Measurements from ENCODE around the gene DST.

The DST gene

DNA sequence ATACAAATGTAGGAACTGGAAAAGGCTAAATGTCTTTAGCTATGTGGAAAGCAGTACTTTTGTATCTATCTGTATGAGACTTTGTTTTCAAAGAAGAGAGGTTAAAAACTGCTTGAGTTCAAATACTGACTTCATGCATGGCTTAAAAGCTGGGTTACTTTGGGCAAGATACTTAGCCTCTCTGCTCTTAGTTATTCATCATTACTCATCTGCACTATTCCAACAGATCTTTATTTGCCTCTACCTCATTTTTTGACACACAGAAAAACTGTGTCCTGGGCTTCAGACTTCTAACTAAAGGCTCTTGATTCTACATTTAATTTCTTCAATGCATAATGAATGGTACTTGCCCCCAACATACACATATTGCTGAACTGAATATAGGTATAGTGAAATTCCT is 114.8 kb downstream of the DST start:
- no peak overlapping the region for H3K4me3 ChIP-seq (ENCODE audit: low read depth, low read length)
- TF ChIP-seq CTCF (IDR thresholded peaks at IDR 0.05; ENCODE audit: low read depth, low read length, missing control alignments) = no peak
- DNase-seq (ENCODE audit: low read depth) = no peak

- no peak overlapping the region for H3K4me3 ChIP-seq (ENCODE audit: low read depth, low read length)
- no peak for TF ChIP-seq CTCF (IDR thresholded peaks at IDR 0.05; ENCODE audit: low read depth, low read length, missing control alignments)
- no peak for DNase-seq (ENCODE audit: low read depth)
Measured at GRCh38 chr6:56526860-56527544, 115.7 kb downstream of the DST start.

DNA sequence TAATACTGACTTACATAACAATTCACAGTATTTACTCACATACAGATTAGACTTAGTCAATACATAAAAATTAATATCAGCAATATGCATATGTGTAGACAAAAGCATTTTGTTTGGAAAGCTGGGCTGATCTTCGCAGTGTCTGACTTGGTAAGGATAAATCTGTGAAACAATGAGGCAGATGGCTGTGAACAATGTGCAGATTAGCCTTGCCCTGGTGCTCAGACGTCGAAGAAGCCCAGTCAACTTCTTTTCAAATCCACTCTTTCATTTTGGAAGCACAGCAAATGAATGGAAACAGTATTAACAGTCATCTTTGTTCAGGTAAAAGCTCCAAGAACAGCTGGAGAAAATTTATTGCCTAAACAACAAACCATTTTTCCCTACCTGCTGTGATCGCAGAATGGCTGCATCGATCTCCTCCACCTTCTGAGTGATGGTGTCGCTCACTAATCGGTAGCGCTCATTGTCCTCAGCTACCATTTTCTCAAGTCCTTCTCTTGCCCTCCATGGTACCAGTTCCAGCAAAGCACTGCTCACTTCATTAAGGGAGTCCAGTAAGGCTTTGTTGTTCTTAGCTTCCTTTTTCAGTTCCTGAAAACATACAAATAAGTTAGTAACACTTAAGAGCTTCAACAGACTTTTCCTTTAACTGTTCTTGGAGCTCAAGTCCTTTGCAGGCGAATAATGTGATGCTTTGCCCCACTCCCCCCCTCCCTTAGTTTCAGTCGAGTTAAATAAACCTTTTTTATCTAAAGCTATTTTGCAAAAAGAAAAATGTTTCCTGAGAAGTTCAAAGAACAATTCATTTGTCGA is 116.5 kb downstream of the DST start:
- DNase-seq (ENCODE audit: low read depth) = no peak
- no peak overlapping the region for H3K4me3 ChIP-seq (ENCODE audit: low read depth, low read length)
- TF ChIP-seq CTCF (IDR thresholded peaks at IDR 0.05; ENCODE audit: low read depth, low read length, missing control alignments) = no peak

DNA sequence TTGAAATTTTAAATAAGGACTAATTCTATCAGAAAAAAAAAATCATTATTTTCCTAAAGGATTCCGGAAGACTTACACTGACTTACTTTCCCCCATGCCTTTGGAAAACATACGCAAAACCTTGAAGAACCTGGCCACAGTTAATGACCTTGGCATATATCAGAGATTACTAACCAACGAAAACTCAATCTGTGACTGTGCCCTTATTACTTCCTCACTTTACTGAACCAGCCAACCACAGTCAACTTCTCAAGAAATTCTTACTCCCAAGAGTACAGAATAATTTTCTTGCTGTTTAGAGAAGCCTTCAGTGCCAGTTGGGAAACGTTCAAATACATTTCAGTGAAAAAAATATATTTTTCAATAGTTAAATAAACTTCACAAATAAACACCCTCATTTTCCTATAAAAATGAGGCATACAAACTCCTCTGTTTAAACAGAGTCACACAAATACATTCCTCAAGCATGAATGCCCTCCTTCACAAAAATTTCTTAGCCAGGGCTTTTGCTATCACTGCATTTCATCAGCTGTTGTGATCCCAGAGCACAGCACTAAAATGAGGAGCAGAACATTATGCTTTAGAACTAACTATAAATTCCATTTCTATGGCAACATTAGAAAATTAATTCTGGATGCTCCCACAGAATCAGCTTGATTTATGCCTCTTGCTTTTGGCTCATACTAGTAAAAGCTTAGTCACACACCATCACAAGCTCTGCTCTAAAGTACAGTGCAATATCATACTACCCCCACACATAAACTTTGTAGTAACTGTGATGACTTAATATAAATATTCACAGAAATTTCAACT is 117.6 kb downstream of the DST start:
- no peak overlapping the region for H3K4me3 ChIP-seq (ENCODE audit: low read depth, low read length)

DNA sequence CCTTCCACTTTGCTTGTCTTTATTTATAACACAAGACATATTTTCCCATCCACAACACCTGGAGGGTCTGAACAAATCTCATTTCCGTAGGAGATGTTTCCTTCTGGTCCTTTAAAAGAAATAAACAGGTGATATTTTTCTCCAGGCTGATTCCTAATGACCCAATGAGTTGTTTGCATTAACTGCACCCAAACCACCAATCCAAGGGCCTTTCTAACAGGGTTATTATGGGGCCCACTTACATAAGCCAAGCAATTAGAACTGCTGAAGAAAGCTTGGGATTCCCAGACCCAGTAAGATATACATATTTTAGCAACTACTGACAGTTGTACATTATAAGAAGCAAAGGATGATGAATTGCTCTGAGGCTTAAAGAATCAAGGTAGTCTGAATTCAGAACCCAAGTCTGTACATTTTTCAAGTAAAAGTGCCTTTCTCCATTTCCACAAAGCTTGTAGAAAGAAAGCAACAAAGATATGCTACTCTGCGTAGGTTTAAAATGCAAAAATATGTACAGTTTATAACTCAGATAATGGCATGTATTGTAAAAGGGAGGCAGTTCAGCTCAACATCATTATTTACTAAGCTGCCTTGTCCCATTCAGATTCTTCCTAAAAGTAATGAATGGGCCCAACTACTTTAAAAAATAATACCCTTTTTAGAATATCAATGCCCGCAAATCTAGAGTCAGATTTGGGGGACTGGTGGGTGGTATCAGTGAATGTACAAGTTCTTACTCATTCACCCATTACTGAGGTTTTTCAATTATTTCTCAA is 120.0 kb downstream of the DST start:
- no peak for TF ChIP-seq CTCF (IDR thresholded peaks at IDR 0.05; ENCODE audit: low read depth, low read length, missing control alignments)
- no peak overlapping the region for H3K4me3 ChIP-seq (ENCODE audit: low read depth, low read length)
- no peak for DNase-seq (ENCODE audit: low read depth)

More for the DNA sequence above, 117.6 kb downstream of the DST start:
- TF ChIP-seq CTCF (IDR thresholded peaks at IDR 0.05; ENCODE audit: low read depth, low read length, missing control alignments) = no peak
- no peak for DNase-seq (ENCODE audit: low read depth)

DNA sequence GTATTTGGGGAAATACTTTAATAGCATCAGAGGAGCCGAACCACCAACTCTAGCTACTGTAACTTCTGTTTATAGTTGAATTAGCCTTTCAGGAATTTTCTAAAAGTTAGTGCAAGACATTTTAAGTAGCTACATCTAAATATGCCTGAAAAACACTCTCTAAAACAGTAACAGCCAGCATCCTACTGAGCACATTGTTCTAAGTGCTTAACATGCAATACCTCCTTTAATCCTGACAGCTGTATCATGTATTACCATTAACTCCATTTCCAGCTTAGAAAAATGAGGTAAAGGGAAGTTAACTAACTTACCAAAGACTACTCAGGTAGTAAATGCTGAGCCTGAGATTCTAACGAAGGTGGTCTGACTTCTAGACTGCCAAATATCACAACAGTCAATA is 120.7 kb downstream of the DST start:
- H3K4me3 ChIP-seq (ENCODE audit: low read depth, low read length) = no peak overlapping the region
- no peak for DNase-seq (ENCODE audit: low read depth)
- TF ChIP-seq CTCF (IDR thresholded peaks at IDR 0.05; ENCODE audit: low read depth, low read length, missing control alignments) = no peak

Measured in GM12864 (cell line).